Astrocyte of the cerebellum (primary cell): Measurements from ENCODE around the gene ARAP2.

Experiments
- DNase-seq: peaks from one replicate; pipeline ENCODE4 v3.0.0-alpha.2; 2011; ENCODE audit warnings: low read depth
- H3K4me3 ChIP-seq: 2 replicates; pipeline ENCODE4 v1.5.1; 2011; ENCODE audit warnings: mild to moderate bottlenecking, low read depth, low read length, moderate library complexity
- CTCF ChIP-seq: IDR thresholded peaks from 2 replicates; pipeline ENCODE4 v1.5.1; 2012; ENCODE audit warnings: low read length, low read depth, moderate library complexity, mild to moderate bottlenecking; ENCODE audit errors: missing control alignments
- in situ Hi-C: cut with HindIII; loops from 2 replicates; pipeline ENCODE4 v1.10.0; 2017; ENCODE audit warnings: low sequenced_read_pairs

The ARAP2 gene

GRCh38 chr4:36206603-36207311 is 37.6 kb downstream of the ARAP2 start:
- TF ChIP-seq CTCF: no peak
- H3K4me3 ChIP-seq: no peak overlapping the region
- DNase-seq: no peak
- in situ Hi-C loops: no loop called here

- in situ Hi-C loops: no loop called here
- TF ChIP-seq CTCF: no peak
- H3K4me3 ChIP-seq: no peak overlapping the region
- no peak for DNase-seq
Measured at GRCh38 chr4:36206012-36206411, 38.3 kb downstream of the ARAP2 start.

- no peak overlapping the region for H3K4me3 ChIP-seq
- in situ Hi-C loops: no loop called here
- no peak for TF ChIP-seq CTCF
- no peak for DNase-seq
Measured at GRCh38 chr4:36198861-36199260, 45.5 kb downstream of the ARAP2 start.

- no peak overlapping the region for H3K4me3 ChIP-seq
- TF ChIP-seq CTCF: no peak
- in situ Hi-C loops: no loop called here
- no peak for DNase-seq
Measured at GRCh38 chr4:36198068-36198808, 46.1 kb downstream of the ARAP2 start.

GRCh38 chr4:36197501-36197900 is 46.8 kb downstream of the ARAP2 start:
- TF ChIP-seq CTCF: no peak
- in situ Hi-C loops: no loop called here
- DNase-seq: no peak
- H3K4me3 ChIP-seq: no peak overlapping the region

GRCh38 chr4:36196145-36196913 is 48.0 kb downstream of the ARAP2 start:
- no peak overlapping the region for H3K4me3 ChIP-seq
- TF ChIP-seq CTCF: no peak
- no peak for DNase-seq
- in situ Hi-C loops: no loop called here
